Transverse colon (tissue), 3 donors: ENCODE measurements around the gene KPNB1.

Experiments used
- POLR2A ChIP-seq: fragments of 450-650 bp; IDR thresholded peaks from one replicate; pipeline ENCODE4 v1.6.1; 2016; ENCODE audit warnings: antibody characterized with exemption, mild to moderate bottlenecking, moderate library complexity
- TF ChIP-seq, protein P1 (sequence below), 5 experiments: fragments of 200-600 bp in 3 of 5; fragments of 450-650 bp in 2 of 5; sonication (generic) in 3 of 5; IDR thresholded peaks; 1 replicate in 2 of 5; 2 replicates in 3 of 5; pipeline ENCODE4 v1.5.1; 2016 to 2017; ENCODE audit warnings: antibody characterized with exemption in 5 of 5, inconsistent platforms in 3 of 5, mild to moderate bottlenecking in 2 of 5, moderate library complexity in 1 of 5

DNA sequence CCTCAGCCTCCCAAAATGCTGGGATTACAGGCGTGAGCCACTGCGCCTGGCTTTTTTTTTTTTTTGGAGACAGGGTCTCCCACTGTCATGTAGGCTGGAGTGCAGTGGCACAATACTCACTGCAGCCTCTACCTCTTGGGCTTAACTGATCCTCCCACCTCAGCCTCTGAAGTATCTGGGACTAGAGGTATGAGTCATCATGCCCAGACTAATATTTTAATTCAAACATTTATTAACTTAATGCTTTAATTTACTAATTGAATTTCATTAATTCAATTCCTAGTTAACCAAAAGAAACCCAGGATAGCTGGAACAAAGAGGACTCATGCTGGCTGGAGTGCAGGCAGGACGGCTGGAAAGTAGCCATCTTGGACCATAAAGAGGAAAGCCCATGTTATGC is 14.0 kb upstream of the KPNB1 start:
- no peak for TF ChIP-seq POLR2A
- TF ChIP-seq, protein P1, sequence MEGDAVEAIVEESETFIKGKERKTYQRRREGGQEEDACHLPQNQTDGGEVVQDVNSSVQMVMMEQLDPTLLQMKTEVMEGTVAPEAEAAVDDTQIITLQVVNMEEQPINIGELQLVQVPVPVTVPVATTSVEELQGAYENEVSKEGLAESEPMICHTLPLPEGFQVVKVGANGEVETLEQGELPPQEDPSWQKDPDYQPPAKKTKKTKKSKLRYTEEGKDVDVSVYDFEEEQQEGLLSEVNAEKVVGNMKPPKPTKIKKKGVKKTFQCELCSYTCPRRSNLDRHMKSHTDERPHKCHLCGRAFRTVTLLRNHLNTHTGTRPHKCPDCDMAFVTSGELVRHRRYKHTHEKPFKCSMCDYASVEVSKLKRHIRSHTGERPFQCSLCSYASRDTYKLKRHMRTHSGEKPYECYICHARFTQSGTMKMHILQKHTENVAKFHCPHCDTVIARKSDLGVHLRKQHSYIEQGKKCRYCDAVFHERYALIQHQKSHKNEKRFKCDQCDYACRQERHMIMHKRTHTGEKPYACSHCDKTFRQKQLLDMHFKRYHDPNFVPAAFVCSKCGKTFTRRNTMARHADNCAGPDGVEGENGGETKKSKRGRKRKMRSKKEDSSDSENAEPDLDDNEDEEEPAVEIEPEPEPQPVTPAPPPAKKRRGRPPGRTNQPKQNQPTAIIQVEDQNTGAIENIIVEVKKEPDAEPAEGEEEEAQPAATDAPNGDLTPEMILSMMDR (IDR thresholded peaks at IDR 0.05) = no peak
